ENCODE data around the gene FGD6.
"Not testable (repeated sequence)": the region's sequence is repeated elsewhere in the genome, so short reads cannot be mapped to it uniquely, and the experiment has no call there.

Gene FGD6

DNA sequence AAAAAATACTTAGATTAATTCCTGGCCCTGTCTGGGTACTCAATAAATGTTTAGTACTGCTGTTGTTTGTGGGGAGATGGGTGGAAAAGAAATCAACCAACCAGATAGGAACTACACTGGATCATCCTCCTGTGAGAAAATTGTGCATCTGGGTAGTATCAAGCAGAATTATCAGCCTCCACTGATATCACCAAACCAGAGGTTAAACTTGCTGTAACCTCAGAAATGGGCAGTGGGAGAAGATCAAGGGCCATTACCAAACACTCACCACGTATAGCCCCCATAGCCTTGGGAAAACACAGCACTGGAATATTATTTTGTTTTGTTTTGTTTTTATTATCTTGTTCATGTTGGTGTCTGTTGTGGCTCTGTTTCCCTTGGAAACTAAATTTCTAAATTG, 20.0 kb upstream of the FGD6 start:
- Histone ChIP-seq H3F3A (ENCODE audit: insufficient read depth, low read length) (no peaks in the 10 kb centered on the region), H3K27me3 (ENCODE audit: insufficient read depth, low read length) (no peaks in the 10 kb centered on the region), H3K36me3 (ENCODE audit: insufficient read depth, low read length) (peaks cover 33% of the 10 kb centered on the region), H2AFZ (ENCODE audit: low read length) (no peak overlapping the region), H3K9me3 (ENCODE audit: low read length) (no peaks in the 10 kb centered on the region), H3K27ac (ENCODE audit: low read depth, low read length, poor library complexity, severe bottlenecking) (no peak overlapping the region), H3K4me2 (ENCODE audit: low read length) (no peak overlapping the region), H3K4me3 (ENCODE audit: low read depth, low read length, poor library complexity, severe bottlenecking) (no peak overlapping the region), H3K79me2 (ENCODE audit: insufficient read depth, low read length) (peaks cover 74% of the 10 kb centered on the region), H3K9me2 (ENCODE audit: low read depth, low read length) (no peaks in the 10 kb centered on the region), H3K9ac (ENCODE audit: low read length) (no peak overlapping the region), H4K20me1 (ENCODE audit: insufficient read depth, low read length) (no peaks in the 10 kb centered on the region), H3K4me1 (ENCODE audit: insufficient read depth, low read length, severe bottlenecking) (no peaks in the 10 kb centered on the region)
- TF ChIP-seq EZH2 (IDR thresholded peaks at IDR 0.05; ENCODE audit: borderline replicate concordance, low read length): no peak
- TF ChIP-seq, protein P1, sequence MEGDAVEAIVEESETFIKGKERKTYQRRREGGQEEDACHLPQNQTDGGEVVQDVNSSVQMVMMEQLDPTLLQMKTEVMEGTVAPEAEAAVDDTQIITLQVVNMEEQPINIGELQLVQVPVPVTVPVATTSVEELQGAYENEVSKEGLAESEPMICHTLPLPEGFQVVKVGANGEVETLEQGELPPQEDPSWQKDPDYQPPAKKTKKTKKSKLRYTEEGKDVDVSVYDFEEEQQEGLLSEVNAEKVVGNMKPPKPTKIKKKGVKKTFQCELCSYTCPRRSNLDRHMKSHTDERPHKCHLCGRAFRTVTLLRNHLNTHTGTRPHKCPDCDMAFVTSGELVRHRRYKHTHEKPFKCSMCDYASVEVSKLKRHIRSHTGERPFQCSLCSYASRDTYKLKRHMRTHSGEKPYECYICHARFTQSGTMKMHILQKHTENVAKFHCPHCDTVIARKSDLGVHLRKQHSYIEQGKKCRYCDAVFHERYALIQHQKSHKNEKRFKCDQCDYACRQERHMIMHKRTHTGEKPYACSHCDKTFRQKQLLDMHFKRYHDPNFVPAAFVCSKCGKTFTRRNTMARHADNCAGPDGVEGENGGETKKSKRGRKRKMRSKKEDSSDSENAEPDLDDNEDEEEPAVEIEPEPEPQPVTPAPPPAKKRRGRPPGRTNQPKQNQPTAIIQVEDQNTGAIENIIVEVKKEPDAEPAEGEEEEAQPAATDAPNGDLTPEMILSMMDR (IDR thresholded peaks at IDR 0.05; ENCODE audit: low read length): no peak

- H3K9me2 ChIP-seq (ENCODE audit: low read depth, low read length); H2AFZ ChIP-seq (ENCODE audit: low read length); H3F3A ChIP-seq (ENCODE audit: insufficient read depth, low read length); H3K4me1 ChIP-seq (ENCODE audit: insufficient read depth, low read length, severe bottlenecking); H3K4me3 ChIP-seq (ENCODE audit: low read depth, low read length, poor library complexity, severe bottlenecking); H3K4me2 ChIP-seq (ENCODE audit: low read length); H3K9me3 ChIP-seq (ENCODE audit: low read length); H4K20me1 ChIP-seq (ENCODE audit: insufficient read depth, low read length); H3K27me3 ChIP-seq (ENCODE audit: insufficient read depth, low read length); H3K9ac ChIP-seq (ENCODE audit: low read length); H3K27ac ChIP-seq (ENCODE audit: low read depth, low read length, poor library complexity, severe bottlenecking): not testable (repeated sequence)
- H3K79me2 ChIP-seq (ENCODE audit: insufficient read depth, low read length): peaks cover 77% of the 10 kb centered on the region
- H3K36me3 ChIP-seq (ENCODE audit: insufficient read depth, low read length): peaks cover 34% of the 10 kb centered on the region
Observed at GRCh38 chr12:95235621-95236020, 18.4 kb upstream of the FGD6 start.

DNA sequence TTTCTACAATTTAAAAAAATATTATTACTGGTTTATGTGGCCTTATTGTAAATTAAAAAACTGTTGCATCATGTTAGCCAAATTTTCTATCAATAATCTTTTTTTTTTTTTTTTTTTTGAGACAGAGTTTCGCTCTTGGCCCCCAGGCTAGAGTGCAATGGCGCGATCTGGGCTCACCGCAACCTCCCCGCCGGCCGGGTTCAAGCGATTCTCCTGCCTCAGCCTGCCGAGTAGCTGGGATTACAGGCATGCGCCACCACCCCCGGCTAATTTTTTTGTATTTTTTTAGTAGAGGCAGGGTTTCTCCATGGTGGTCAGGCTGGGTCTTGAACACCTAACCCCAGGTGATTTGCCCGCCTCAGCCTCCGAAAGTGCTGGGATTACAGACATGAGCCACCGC, 16.9 kb upstream of the FGD6 start:
- not testable (repeated sequence) for H3K4me3 ChIP-seq (ENCODE audit: low read depth, low read length, poor library complexity, severe bottlenecking); H3K9ac ChIP-seq (ENCODE audit: low read length); H4K20me1 ChIP-seq (ENCODE audit: insufficient read depth, low read length); H3K4me1 ChIP-seq (ENCODE audit: insufficient read depth, low read length, severe bottlenecking); H3K9me2 ChIP-seq (ENCODE audit: low read depth, low read length); H3K27me3 ChIP-seq (ENCODE audit: insufficient read depth, low read length); H3K4me2 ChIP-seq (ENCODE audit: low read length); H3K9me3 ChIP-seq (ENCODE audit: low read length); H3F3A ChIP-seq (ENCODE audit: insufficient read depth, low read length); H2AFZ ChIP-seq (ENCODE audit: low read length); H3K27ac ChIP-seq (ENCODE audit: low read depth, low read length, poor library complexity, severe bottlenecking)
- peaks cover 39% of the 10 kb centered on the region for H3K36me3 ChIP-seq (ENCODE audit: insufficient read depth, low read length)
- H3K79me2 ChIP-seq (ENCODE audit: insufficient read depth, low read length): peaks cover 80% of the 10 kb centered on the region

GRCh38 chr12:95231190-95231589, 13.9 kb upstream of the FGD6 start:
- Histone ChIP-seq H3K4me1 (ENCODE audit: insufficient read depth, low read length, severe bottlenecking) (peaks cover 8% of the 10 kb centered on the region), H3K79me2 (ENCODE audit: insufficient read depth, low read length) (peaks cover 78% of the 10 kb centered on the region), H3K9ac (ENCODE audit: low read length) (no peak overlapping the region), H3K27me3 (ENCODE audit: insufficient read depth, low read length) (no peaks in the 10 kb centered on the region), H3K9me2 (ENCODE audit: low read depth, low read length) (no peaks in the 10 kb centered on the region), H3K4me3 (ENCODE audit: low read depth, low read length, poor library complexity, severe bottlenecking) (no peak overlapping the region), H2AFZ (ENCODE audit: low read length) (no peak overlapping the region), H3F3A (ENCODE audit: insufficient read depth, low read length) (no peaks in the 10 kb centered on the region), H4K20me1 (ENCODE audit: insufficient read depth, low read length) (peaks cover 4% of the 10 kb centered on the region; the same call in 1 of the 2 replicates), H3K27ac (ENCODE audit: low read depth, low read length, poor library complexity, severe bottlenecking) (no peak overlapping the region), H3K36me3 (ENCODE audit: insufficient read depth, low read length) (peaks cover 31% of the 10 kb centered on the region), H3K9me3 (ENCODE audit: low read length) (no peaks in the 10 kb centered on the region), H3K4me2 (ENCODE audit: low read length) (no peak overlapping the region)
- TF ChIP-seq EZH2 (IDR thresholded peaks at IDR 0.05; ENCODE audit: borderline replicate concordance, low read length): no peak
- TF ChIP-seq, protein P1 (IDR thresholded peaks at IDR 0.05; ENCODE audit: low read length): no peak
